CD4-positive, alpha-beta T cell treated with Interferon alpha-2 for 1 hour (primary cell): ENCODE data around the gene ZNF330.

ENCODE experiments used
- DNase-seq, 2 donors: peaks; one replicate each; pipeline ENCODE4 v3.0.0-alpha.2; 2020 to 2022

The ZNF330 gene

DNA sequence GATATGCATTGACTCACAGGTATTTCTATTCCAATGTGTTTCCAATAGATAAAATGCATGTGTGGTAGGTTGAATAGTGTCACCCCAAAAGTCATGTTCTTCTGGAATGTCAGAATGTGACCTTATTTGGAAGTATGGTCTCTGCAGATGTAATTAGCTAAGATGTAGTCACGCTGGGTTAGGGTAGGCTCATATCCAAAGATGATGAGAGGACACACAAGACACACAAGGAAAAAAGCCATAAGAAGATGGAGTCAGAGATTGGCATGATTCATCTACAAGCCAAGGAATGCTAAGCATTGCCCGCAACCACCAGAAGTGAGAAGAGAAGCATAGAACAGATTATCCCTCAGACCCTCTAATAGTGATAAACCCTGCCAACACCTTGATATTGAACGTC lies 17.5 kb downstream of the ZNF330 start:
- no peak for DNase-seq

DNA sequence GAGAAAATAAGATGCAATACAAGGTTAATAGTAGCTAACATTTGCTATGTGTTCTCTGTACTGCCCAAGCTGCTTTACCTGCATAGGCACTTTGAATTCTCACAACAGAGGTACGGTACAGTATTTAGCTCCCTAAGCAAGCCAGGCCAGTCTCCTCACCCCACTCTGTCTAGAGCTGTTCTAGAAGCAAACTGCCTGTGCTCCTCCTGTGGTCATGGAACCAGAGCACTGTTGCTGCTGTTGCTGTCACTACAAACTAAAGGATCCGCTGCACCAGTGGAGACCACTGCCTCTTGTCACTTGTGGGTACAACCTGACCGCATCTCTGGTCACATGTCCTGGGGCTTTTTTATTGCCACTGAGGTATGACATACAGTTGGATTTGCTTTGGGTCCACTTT lies 19.6 kb downstream of the ZNF330 start:
- no peak for DNase-seq

DNA sequence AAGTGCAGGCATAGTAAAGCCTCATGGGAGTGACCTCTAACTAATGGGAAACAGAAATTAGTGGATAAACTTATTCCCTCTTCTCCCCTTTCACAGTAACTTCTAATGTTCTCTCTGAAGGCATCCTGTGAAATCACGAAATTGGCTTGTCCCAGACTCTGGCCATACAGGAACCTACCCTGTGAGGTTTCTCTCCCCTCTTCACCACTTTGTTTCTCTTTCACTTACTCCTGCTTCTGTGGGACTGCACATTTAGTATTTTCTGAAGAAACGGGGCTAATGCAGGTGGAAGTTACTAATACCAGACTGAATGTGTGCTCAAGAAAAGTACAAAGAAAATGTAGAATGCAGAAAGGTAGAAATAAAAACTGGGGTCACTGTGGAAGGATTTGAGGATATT lies 20.0 kb downstream of the ZNF330 start:
- no peak for DNase-seq

DNA sequence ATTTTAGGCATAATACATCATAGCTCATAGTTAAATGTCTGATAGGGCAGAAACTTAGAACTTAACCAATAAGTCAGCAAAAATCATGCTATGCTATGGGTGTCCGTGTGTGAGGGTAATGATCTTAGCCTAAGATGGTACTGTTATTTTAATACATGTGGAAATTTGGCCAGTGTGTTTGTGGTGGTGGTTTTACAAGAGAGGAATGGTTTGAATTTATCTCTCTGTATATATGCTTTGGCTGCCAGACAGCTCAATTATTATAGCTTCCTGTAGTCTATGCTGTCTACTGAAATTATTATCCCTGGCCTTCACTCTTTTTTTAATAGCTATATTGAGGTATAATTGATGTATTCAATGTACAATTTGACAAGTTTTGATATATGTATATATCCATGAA lies 21.3 kb downstream of the ZNF330 start:
- no peak for DNase-seq

DNA sequence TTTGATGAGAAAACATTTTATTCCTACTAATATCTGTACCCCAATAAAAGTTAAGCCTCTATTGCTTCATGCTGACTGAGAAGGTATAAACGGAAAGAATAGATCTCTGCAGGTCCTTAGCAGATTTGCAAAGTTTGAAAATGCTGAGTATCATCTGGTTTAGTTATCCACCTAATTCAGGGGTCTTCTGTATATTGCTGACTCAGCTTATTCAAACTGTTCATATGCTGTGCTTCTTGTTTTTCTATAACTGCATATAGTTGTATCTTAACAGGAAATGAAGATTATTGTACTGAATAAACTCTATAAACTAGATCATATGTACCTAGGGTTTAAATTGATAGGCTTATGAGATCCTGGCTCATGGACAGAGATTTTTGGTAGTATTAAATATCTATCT lies 23.7 kb downstream of the ZNF330 start:
- DNase-seq, result no peak

DNA sequence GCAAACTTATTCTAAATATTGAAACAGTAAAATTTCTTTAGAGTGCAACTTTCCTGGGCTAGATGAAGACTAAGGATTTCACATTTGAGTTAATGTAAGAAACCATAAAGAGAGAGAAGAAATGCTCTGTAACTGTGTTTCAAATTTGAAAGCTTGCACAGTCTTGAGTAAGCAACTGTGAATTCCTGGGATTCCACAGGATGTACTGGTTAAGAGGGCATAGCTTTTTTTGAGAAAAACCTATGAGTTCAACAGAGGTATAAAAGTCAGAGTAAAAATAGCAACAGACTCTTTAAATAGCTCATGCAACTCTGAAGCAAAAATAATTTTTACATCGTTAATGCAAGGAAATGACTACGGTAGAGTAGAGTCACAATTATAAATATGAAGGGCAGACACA lies 25.5 kb downstream of the ZNF330 start:
- no peak for DNase-seq

DNA sequence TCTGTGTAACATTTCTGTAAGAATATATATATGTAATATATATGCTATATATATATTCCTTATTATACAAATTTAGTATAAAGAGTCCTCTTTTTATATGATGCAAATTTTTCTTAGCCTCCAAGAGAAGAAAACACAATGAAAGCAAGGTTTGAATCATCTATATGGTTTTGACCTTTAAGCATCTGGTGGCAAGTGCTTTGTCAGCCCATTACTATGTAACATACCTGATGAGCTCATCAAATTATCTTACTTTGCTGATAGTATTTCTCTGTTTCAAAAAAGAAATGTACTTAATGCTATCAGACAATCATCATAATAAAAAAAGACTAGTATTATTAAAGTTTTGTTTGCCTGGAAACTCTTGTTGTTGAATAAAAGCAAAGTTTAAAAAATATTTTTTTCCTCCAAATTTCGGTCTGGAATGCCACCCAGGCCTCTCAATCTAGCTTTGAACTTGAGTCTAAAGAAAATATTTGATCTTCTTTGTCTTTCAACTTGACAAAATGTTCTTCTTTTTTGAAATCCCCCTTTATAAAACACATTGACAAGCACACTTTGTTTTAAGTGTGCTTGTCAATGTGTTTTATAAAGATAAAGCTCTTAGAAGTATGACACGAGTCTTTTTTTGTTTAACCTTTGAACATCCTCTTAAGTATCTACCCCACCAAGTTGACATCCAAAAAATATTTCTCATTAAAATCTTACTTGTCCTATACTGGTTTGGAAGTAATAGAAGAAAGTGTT lies 26.2 kb downstream of the ZNF330 start:
- DNase-seq, result no peak

DNA sequence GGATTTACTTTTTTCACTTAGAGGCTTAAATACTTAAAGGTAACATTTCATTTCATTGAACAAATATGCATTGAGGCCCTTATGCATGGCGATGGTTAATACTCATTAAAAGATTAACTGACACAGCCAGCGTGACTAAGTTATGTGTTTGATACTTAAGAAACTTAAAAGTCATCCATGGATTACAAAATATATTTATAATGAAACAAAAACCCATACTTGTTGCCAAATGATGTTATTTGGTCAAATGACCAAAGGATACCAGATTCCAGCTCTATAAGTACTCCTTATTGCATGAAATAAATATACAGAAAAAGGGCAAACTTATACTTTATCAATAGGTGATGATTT lies 26.7 kb downstream of the ZNF330 start:
- DNase-seq, result no peak

DNA sequence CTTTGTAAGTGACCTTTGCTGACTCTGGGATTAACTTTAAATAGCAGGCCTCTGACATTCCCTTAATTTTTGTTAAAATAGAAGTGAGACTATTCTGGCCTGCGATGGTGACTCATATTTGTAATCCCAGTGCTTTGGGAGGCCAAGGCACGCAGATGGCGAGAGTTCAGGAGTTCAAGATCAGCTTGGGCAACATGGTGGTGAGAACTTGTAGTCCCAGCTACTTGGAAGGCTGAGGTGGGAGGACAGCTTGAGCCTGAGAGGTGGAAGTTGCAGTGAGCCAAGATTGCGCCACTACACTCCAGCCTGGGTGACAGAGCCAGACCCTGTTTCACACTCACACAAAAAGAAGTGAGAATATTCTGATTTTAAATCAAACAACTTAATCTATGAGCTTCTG lies 27.3 kb downstream of the ZNF330 start:
- no peak for DNase-seq

DNA sequence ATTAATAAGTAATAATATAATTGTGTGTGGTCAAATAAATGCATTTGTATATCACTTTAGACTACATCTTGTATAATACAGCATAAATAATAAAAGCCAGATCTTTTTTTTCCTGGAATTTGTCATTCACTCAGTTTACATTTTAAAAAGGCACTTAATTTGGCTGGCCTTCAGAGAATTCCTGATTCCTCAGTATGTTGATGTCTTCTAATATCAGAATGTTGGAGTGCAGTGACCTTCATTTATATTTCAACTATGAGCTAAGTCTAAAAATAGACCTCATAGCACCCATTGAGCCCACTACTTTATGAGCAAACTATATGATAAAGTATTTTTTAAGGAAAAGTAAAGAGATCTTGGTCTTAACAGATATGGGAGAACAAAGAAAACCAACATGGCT lies 27.8 kb downstream of the ZNF330 start:
- no peak for DNase-seq

DNA sequence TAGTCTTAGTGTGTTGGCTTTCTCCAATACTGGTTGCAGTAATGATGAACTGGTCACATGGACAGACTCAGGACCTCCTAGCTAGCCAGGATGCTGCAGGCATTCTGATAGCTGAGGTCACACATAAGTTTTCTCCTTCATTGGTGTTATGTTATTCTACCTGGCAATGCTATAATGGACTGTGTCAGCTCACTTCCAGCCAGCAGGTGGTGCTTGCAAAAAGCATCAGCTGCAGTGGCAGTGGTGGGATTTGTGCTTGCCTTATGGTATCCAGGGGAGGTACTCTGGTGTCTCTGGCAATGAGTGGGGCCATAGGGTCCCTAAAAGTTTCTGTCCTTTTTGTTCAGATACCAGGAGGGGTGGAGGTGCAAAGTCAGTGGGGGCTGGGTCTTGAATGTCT lies 33.6 kb downstream of the ZNF330 start:
- no peak for DNase-seq

DNA sequence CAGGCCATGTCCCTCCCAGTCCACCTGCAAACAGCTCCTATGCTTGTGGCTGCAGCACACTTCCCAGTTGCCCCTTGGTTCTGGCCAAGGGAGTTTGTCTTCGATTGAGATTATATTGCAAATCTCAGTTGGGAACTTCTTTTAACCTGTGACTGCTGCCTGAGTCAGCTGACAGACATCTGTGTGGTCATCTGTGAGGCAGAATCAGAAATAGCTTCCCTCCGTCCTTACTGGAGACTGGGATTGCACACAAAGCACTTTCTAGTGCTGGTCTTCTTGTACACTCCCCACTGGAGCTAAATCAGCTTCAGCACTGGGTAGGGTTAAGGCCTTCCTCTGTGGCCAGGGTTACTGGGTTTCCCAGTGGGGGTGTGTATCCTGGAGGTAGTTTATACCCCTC lies 34.3 kb downstream of the ZNF330 start:
- no peak for DNase-seq

DNA sequence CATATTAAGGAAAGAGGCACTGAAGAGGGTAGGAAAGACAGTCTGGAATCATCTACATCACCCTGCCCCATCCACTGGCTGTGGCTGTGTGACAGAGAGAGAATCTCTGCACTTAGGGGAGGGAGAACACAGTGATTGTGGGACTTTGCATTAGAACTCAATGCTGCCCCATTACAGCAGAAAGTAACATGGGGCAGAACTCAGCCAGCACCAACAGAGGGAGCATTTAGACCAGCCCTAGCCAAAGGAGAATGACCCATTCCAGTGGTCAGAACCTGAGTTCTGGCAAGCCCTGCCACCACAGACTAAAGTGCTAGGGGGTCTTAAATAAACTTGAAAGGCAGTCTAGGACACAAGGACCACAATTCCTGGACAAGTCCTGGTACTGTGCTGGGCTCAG lies 37.9 kb downstream of the ZNF330 start:
- no peak for DNase-seq

DNA sequence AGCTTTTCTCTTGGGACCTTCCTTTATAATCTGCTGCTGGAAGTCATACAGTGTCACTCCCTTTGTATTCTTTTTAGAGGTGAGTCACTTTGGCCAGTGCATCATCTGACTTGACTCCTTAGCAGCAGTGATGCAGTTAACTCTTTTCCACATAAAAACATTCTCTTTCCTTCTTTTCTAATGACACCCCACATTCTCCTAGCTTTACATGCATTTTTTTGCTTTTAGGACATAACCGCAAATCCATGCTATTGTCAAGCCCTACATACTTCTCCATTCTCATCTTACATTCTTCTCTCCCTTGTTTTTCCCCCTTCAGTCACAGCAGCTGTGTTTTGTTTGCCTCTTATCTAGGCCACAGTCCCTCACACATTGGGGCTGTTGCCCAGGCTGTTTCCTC lies 55.1 kb downstream of the ZNF330 start:
- no peak for DNase-seq

DNA sequence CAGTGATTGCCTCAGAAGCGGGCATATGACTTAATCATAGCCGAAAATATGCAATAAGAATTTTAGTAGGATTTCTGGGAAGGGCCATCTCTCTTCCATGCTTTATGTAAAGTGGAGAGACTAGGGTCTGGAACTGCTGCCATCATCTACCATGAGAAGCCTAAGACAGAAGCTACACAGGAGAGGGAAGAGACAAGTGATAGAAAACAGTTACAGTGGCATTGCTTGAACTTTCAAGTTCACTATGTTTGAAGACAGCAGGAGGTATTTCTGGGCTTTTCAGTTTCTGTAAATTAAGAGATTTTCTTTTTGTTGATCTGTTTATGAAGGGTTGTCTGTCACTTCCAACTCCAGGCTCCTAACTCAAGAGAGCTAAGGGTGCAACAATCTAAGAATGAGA lies 62.5 kb downstream of the ZNF330 start:
- DNase-seq, result no peak

DNA sequence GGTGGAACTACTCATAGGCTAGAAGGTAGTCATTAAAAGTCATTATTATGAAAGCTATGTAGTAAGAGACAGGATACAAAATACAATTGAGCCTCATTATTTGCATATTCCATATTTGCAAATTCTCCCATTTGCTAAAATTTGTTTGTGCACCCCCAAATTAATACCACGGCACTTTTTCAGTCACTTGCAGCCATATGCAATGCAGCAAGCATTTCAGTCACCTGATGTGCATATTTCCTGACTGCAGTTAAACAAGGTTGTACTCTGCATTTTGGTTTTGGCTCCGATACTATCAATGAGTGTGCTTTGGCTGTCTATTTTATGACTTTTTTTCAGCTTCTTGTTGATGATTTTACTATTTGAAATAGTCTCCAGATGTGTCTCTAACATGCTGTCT lies 62.9 kb downstream of the ZNF330 start:
- no peak for DNase-seq
